HepG2 (cell line): ENCODE measurements around the gene POU2F2. TPM values are rescaled to one million over a fixed set of nuclear protein-coding genes. Genes with fewer than 3 reads are reported as not detected.

Experiments used
- ATAC-seq: fragments of 200-7000 bp; cut with Tn5 transposase; 3 replicates; pipeline ENCODE4 v1.9.1; 2020; ENCODE audit warnings: mild to moderate bottlenecking, moderate library complexity
- BruUV-seq: library from RNA; stranded (reverse); fragments of 400-500 nt; replicated peaks from 2 replicates; lab custom pipeline; 2021; lab: Mats Ljungman, UMichigan
- CTCF ChIA-PET: fragments of 300-600 bp; formaldehyde crosslinking; extraction: SDS; loops from one replicate; lab custom pipeline; 2021; ENCODE audit warnings: low total read pairs, inconsistent platforms, low intra/inter-chr PET ratio; lab: Yijun Ruan, JAX
- POLR2A ChIA-PET: fragments of 350-600 bp; sonication (Branson Sonifier 250); formaldehyde crosslinking; loops from one replicate; lab custom pipeline; 2020; ENCODE audit warnings: antibody characterized with exemption, inconsistent platforms; lab: Yijun Ruan, JAX
- DNase-seq: peaks from one replicate; pipeline ENCODE4 v3.0.0-alpha.2; 2015; ENCODE audit warnings: low spot score
- FAIRE-seq: peaks from 3 replicates; lab custom pipeline; 2011; peaks lifted over from hg19 to GRCh38; lab: Jason Lieb, UNC
- H2AFZ ChIP-seq: one replicate; pipeline ENCODE4 v1.6.1; 2011; ENCODE audit warnings: low read length, inconsistent platforms
- H3K27ac ChIP-seq: fragments of 300-600 bp; 3 replicates; pipeline ENCODE4 v1.8.0; 2011; ENCODE audit warnings: mixed run types, mild to moderate bottlenecking, mixed read lengths, low read length, inconsistent platforms; ENCODE audit not compliant: insufficient read depth; ENCODE audit errors: extremely low read length
- H3K27me3 ChIP-seq, 2 experiments: fragments of 200-600 bp in 1 of 2; 2 replicates in 1 of 2; 3 replicates in 1 of 2; pipeline versions ENCODE4 v1.6.0 to v1.8.0; 2011; ENCODE audit warnings: low read length in 2 of 2, mild to moderate bottlenecking in 2 of 2, moderate library complexity in 2 of 2, inconsistent platforms in 1 of 2; ENCODE audit not compliant: insufficient read depth in 2 of 2, control insufficient read depth in 1 of 2
- H3K36me3 ChIP-seq, 2 experiments: fragments of 200-600 bp in 1 of 2; replicated peaks in 1 of 2; 2 replicates in 1 of 2; 3 replicates in 1 of 2; pipeline versions ENCODE4 v1.5.1 to v1.8.0; 2011; ENCODE audit warnings: low read length in 2 of 2, inconsistent platforms in 1 of 2; ENCODE audit not compliant: insufficient read depth in 2 of 2, control insufficient read depth in 1 of 2
- H3K4me1 ChIP-seq: 2 replicates; pipeline ENCODE4 v1.5.1; 2012; ENCODE audit warnings: low read length, inconsistent platforms; ENCODE audit not compliant: insufficient read depth
- H3K4me2 ChIP-seq: 2 replicates; pipeline ENCODE4 v1.6.0; 2011; ENCODE audit warnings: low read depth, low read length, inconsistent platforms
- H3K4me3 ChIP-seq, 3 experiments: fragments of 200-600 bp in 1 of 3; sonication (generic), shearing (Covaris generic) in 1 of 3; replicated peaks in 1 of 3; 2 replicates each; pipeline ENCODE4 v1.5.1; 2011 to 2016; ENCODE audit warnings: low read length in 3 of 3, inconsistent platforms in 2 of 3, low read depth in 2 of 3, mild to moderate bottlenecking in 2 of 3, control low read depth in 1 of 3, mixed read lengths in 1 of 3; ENCODE audit not compliant: insufficient read depth in 1 of 3
- H3K79me2 ChIP-seq: one replicate; pipeline ENCODE4 v1.6.1; 2011; ENCODE audit warnings: low read length, inconsistent platforms; ENCODE audit not compliant: insufficient read depth
- H3K9ac ChIP-seq: 2 replicates; pipeline ENCODE4 v1.6.0; 2011; ENCODE audit warnings: mild to moderate bottlenecking, low read depth, low read length, inconsistent platforms; ENCODE audit not compliant: insufficient read depth
- H3K9me3 ChIP-seq: 2 replicates; pipeline ENCODE4 v1.5.1; 2012; ENCODE audit warnings: mild to moderate bottlenecking, low read length
- H4K20me1 ChIP-seq: 2 replicates; pipeline ENCODE4 v1.6.0; 2011; ENCODE audit warnings: inconsistent platforms, mild to moderate bottlenecking, low read length, moderate library complexity; ENCODE audit not compliant: insufficient read depth
- BRD4 ChIP-seq: sonication (generic); formaldehyde crosslinking; IDR thresholded peaks from 2 replicates; pipeline ENCODE4 v1.4.0; 2020; ENCODE audit warnings: missing genetic modification reagents
- HOXD1 ChIP-seq: sonication (generic); formaldehyde crosslinking; IDR thresholded peaks from 2 replicates; pipeline ENCODE4 v1.5.0; 2020; ENCODE audit warnings: missing genetic modification reagents
- RORA ChIP-seq: sonication (generic); formaldehyde crosslinking; IDR thresholded peaks from 2 replicates; pipeline ENCODE4 v1.5.0; 2020; ENCODE audit warnings: mild to moderate bottlenecking, missing genetic modification reagents, moderate library complexity
- ZNF530 ChIP-seq: sonication (generic); formaldehyde crosslinking; IDR thresholded peaks from 2 replicates; pipeline ENCODE4 v1.5.0; 2020; ENCODE audit warnings: low read depth, mild to moderate bottlenecking, missing genetic modification reagents
- WGBS: methylation state at CpG from one replicate; pipeline ENCODE4 v1.1.6; 2017; ENCODE audit warnings: low lambda C conversion rate; 5-methylcytosine and 5-hydroxymethylcytosine counted together
- in situ Hi-C: cut with HindIII; loops from 2 replicates; pipeline ENCODE4 v1.10.0; 2017; ENCODE audit warnings: low pct_unique_long_range_greater_than_20kb; ENCODE audit not compliant: extremely low pct_ligation_motif_present
- intact Hi-C: fragments of 100-400 bp; cut with micrococcal nuclease; formaldehyde crosslinking; loops from one replicate; pipeline ENCODE4 v1.10.0; 2022; ENCODE audit not compliant: unreplicated experiment
- polyA plus RNA-seq, 8 experiments: library from polyadenylated mRNA; depleted of rRNA in 3 of 8; stranded (reverse) in 7 of 8; unstranded in 1 of 8; fragments of >200 nt; fragmentation: Illumina TruSeq in 4 of 8; extraction: Trizol in 4 of 8; gene quantifications; 2 replicates each; pipeline versions ENCODE4 v1.2.1 to v1.2.3, GENCODE V29; 2011 to 2016; ENCODE audit warnings: low read depth in 4 of 8, missing spikeins in 1 of 8, mixed read lengths in 1 of 8; ENCODE audit not compliant: insufficient read depth in 1 of 8
- total RNA-seq, 5 experiments: library from RNA; depleted of rRNA; stranded (reverse); fragments of >200 nt; fragmentation: Illumina TruSeq; extraction: Trizol; gene quantifications; 2 replicates each; pipeline ENCODE4 v1.2.3, GENCODE V29; 2016; ENCODE audit warnings: low read depth in 1 of 5
- TF ChIP-seq, protein P1 (sequence below), 2 experiments: fragments of 450-650 bp in 1 of 2; sonication (generic) in 1 of 2; formaldehyde crosslinking; IDR thresholded peaks; 2 replicates each; pipeline versions ENCODE4 v1.5.0 to v1.8.0; 2020 to 2022; ENCODE audit warnings: mild to moderate bottlenecking in 1 of 2, missing genetic modification reagents in 1 of 2
- TF ChIP-seq, protein P2 (sequence below): sonication (generic); formaldehyde crosslinking; IDR thresholded peaks from 2 replicates; pipeline ENCODE4 v1.4.0; 2020; ENCODE audit warnings: missing genetic modification reagents, borderline replicate concordance
- TF ChIP-seq, protein P3 (sequence below): fragments of 450-650 bp; IDR thresholded peaks from 2 replicates; pipeline ENCODE4 v1.6.1; 2016
- TF ChIP-seq, protein P4 (sequence below): sonication (generic); formaldehyde crosslinking; IDR thresholded peaks from 2 replicates; pipeline ENCODE4 v1.8.1; 2023; ENCODE audit warnings: missing genetic modification reagents, inconsistent platforms, borderline replicate concordance

Gene POU2F2
- total and polyA plus RNA-seq, 2 of the 13 experiments (the other 11 are each of a cell fraction or from before 2014, with no cell fraction given): 0.09 to 0.17 TPM

DNA sequence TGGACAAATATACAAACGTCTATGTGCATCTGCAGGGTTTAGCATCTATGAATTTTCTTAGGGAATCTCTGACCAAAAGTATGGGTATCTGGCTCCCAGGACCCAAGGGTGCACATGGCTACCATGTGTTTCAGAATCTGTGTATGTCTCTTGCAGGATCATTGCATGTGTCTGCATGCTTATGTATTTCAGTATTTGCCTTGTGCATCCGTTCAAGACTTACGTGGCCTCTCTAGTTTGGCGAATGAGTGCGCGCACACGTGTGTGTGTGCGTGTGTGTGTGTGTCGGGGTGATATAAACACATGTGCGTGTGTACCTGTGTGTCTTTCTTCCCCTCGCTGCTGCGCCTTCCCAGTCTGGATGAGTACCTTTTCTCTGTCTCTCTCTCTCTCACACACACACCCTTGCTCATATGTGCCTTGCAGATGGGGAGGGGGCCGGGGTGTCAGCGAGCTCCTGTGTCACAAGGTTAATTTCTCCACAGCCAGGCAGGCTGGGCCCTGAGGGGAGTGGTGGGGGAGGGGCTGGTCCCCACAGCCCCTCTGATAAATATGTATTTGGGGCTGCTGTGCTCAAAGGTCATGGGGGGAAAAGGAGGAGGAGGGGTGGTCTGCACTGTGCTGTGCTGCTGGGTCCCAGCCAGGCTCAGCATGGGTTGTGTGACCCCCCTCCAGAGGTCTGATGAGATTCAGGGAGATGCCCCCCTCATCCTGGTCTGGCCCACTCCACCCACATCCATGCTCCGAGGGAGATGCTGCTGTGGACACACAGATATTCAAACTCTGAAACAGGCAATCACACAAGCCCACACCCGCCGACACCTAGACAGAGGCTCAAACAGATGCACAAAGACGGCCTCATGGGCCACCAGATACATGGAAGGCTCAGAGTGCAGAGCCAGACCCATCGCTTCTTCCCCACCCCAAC, 37.5 kb upstream of the POU2F2 start:
- no peaks in the 10 kb centered on the region for H3K79me2 ChIP-seq
- ChIA-PET POLR2A (no interaction called here), CTCF (no interaction called here)
- intact Hi-C loops (no loop called here), in situ Hi-C loops (no loop called here)
- H3K4me2 ChIP-seq: no peak overlapping the region
- no peak for ATAC-seq
- no peak overlapping the region for H3K9ac ChIP-seq
- TF ChIP-seq, protein P1, sequence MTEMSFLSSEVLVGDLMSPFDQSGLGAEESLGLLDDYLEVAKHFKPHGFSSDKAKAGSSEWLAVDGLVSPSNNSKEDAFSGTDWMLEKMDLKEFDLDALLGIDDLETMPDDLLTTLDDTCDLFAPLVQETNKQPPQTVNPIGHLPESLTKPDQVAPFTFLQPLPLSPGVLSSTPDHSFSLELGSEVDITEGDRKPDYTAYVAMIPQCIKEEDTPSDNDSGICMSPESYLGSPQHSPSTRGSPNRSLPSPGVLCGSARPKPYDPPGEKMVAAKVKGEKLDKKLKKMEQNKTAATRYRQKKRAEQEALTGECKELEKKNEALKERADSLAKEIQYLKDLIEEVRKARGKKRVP (CRISPR knock-in tag; IDR thresholded peaks at IDR 0.05): no peak
- no peak for TF ChIP-seq BRD4 (CRISPR knock-in tag)
- TF ChIP-seq, protein P2, sequence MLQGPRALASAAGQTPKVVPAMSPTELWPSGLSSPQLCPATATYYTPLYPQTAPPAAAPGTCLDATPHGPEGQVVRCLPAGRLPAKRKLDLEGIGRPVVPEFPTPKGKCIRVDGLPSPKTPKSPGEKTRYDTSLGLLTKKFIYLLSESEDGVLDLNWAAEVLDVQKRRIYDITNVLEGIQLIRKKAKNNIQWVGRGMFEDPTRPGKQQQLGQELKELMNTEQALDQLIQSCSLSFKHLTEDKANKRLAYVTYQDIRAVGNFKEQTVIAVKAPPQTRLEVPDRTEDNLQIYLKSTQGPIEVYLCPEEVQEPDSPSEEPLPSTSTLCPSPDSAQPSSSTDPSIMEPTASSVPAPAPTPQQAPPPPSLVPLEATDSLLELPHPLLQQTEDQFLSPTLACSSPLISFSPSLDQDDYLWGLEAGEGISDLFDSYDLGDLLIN (CRISPR knock-in tag): no peak
- TF ChIP-seq, protein P3, sequence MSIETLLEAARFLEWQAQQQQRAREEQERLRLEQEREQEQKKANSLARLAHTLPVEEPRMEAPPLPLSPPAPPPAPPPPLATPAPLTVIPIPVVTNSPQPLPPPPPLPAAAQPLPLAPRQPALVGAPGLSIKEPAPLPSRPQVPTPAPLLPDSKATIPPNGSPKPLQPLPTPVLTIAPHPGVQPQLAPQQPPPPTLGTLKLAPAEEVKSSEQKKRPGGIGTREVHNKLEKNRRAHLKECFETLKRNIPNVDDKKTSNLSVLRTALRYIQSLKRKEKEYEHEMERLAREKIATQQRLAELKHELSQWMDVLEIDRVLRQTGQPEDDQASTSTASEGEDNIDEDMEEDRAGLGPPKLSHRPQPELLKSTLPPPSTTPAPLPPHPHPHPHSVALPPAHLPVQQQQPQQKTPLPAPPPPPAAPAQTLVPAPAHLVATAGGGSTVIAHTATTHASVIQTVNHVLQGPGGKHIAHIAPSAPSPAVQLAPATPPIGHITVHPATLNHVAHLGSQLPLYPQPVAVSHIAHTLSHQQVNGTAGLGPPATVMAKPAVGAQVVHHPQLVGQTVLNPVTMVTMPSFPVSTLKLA: peak; percentile 92
- no peak for TF ChIP-seq ZNF530
- no peak for TF ChIP-seq HOXD1
- TF ChIP-seq RORA: no peak
- TF ChIP-seq, protein P4, sequence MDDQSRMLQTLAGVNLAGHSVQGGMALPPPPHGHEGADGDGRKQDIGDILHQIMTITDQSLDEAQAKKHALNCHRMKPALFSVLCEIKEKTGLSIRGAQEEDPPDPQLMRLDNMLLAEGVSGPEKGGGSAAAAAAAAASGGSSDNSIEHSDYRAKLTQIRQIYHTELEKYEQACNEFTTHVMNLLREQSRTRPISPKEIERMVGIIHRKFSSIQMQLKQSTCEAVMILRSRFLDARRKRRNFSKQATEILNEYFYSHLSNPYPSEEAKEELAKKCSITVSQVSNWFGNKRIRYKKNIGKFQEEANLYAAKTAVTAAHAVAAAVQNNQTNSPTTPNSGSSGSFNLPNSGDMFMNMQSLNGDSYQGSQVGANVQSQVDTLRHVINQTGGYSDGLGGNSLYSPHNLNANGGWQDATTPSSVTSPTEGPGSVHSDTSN: no peak
- no peak overlapping the region for H3K27ac ChIP-seq
- H3K36me3 ChIP-seq: no peaks in the 10 kb centered on the region
- no peak overlapping the region for H3K4me3 ChIP-seq
- H3K4me1 ChIP-seq: no peaks in the 10 kb centered on the region
- no TSS peak for BruUV-seq
- no peak for FAIRE-seq
- 38% methylated on average over 18 of the region's 19 CpGs for WGBS
- no peak for DNase-seq
- no peak overlapping the region for H2AFZ ChIP-seq
- H3K27me3 ChIP-seq: peaks cover 3 to 63% of the 10 kb centered on the region in 2 experiments; a peak in 3 of 5 replicates
- no peaks in the 10 kb centered on the region for H4K20me1 ChIP-seq
- no peaks in the 10 kb centered on the region for H3K9me3 ChIP-seq
